ENCODE measurements around the gene TRAPPC10. TPM values are rescaled to one million over a fixed set of nuclear protein-coding genes. Genes with fewer than 3 reads are reported as not detected.
A peak's percentile ranks its signal among the peaks of the same experiment; 100 is the strongest.
"Not testable (repeated sequence)": the region's sequence is repeated elsewhere in the genome, so short reads cannot be mapped to it uniquely, and the experiment has no call there.

The TRAPPC10 gene
- total RNA-seq, 2 experiments from 2014 or later, result 46.1 to 50.5 TPM

DNA sequence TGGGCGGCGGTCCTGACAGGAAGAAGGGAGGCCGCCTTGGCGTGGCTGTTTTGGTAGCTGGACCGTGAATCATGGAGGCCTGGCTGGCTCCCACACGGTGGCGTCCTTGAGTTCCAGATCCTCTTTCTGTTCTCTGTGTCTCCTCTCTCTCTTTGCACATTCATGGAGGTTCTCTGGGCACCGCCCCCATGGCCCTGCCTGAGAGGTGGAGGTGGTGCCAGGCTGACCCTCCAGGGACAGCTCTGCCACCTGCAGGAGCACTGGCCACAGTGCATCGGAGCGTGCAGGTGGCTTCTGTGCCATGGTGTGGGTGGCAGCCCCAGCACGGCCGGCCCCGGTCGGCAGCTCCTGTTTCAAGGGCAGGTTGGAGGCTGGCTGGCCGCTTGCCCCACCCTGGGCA, 125.9 kb downstream of the TRAPPC10 start:
- H3K27ac Mint-ChIP-seq; POLR2A ChIA-PET; CTCF ChIA-PET; H3K27me3 Mint-ChIP-seq; H3K9me3 Mint-ChIP-seq; intact Hi-C loops (cut with micrococcal nuclease); H3K4me3 Mint-ChIP-seq; H3K36me3 Mint-ChIP-seq; H3K4me1 Mint-ChIP-seq (ENCODE audit: low read depth): not testable (repeated sequence)
- DNase-seq, result peak; percentile 52

GRCh38 chr21:44139787-44140551, 127.9 kb downstream of the TRAPPC10 start:
- H3K4me1 Mint-ChIP-seq (ENCODE audit: low read depth); H3K9me3 Mint-ChIP-seq; POLR2A ChIA-PET; H3K36me3 Mint-ChIP-seq; CTCF ChIA-PET; intact Hi-C loops (cut with micrococcal nuclease); H3K27me3 Mint-ChIP-seq; H3K4me3 Mint-ChIP-seq; DNase-seq: not testable (repeated sequence)
- peak overlapping the region; percentile 64 for H3K27ac Mint-ChIP-seq

GRCh38 chr21:44140552-44140932, 128.4 kb downstream of the TRAPPC10 start:
- POLR2A ChIA-PET; H3K4me1 Mint-ChIP-seq (ENCODE audit: low read depth); H3K27me3 Mint-ChIP-seq; H3K4me3 Mint-ChIP-seq; H3K27ac Mint-ChIP-seq; H3K36me3 Mint-ChIP-seq; intact Hi-C loops (cut with micrococcal nuclease); CTCF ChIA-PET; DNase-seq; H3K9me3 Mint-ChIP-seq: not testable (repeated sequence)

GRCh38 chr21:44142470-44142869, 130.4 kb downstream of the TRAPPC10 start:
- H3K36me3 Mint-ChIP-seq; H3K4me1 Mint-ChIP-seq (ENCODE audit: low read depth); H3K4me3 Mint-ChIP-seq; H3K9me3 Mint-ChIP-seq; CTCF ChIA-PET; H3K27me3 Mint-ChIP-seq; DNase-seq; intact Hi-C loops (cut with micrococcal nuclease); POLR2A ChIA-PET; H3K27ac Mint-ChIP-seq: not testable (repeated sequence)

DNA sequence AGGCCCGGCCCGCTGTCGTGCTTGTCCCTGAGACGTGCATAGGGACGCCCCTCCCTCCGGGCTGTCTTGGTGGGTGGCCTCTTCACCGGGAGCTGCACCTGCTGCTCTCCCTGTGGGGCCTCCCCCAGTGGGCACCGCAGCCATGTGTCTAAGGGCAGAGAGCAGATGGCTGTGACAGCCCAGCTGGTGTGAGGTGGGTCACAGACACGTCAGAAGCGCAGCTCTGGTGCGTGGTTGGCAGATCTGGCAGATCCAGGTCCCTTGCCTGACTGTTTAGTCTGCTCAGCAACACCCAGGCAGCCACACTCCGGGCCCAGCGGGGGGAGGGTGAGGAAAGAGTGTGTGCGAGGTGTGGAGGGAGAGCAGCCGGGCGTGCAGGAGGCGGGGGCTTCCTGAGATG, 131.3 kb downstream of the TRAPPC10 start:
- intact Hi-C loops (cut with micrococcal nuclease); CTCF ChIA-PET; H3K9me3 Mint-ChIP-seq; H3K36me3 Mint-ChIP-seq; H3K27ac Mint-ChIP-seq; POLR2A ChIA-PET; H3K27me3 Mint-ChIP-seq; H3K4me3 Mint-ChIP-seq; H3K4me1 Mint-ChIP-seq (ENCODE audit: low read depth): not testable (repeated sequence)
- DNase-seq, result peak; percentile 54

DNA sequence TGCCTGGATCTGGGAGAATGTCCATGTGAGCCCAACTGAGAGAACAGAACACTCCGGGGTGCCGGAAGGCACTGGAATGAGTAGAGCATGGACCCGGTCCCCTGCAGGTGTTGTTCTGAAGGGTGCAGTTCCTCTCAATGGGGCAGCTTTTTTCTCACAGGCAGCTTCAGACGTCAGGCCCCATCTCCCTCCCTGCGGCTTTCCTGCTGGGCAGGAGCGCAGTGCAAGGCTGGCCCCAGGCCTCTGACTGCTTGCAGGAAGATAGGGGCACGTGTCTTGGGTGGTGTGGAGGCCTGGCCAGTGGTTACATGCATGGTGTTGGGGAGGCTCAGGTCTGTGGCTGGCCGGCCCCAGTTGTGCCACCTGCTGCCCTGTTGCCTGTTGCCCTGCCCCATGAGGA, 131.9 kb downstream of the TRAPPC10 start:
- DNase-seq, result peak; percentile 10
- H3K27me3 Mint-ChIP-seq; POLR2A ChIA-PET; H3K27ac Mint-ChIP-seq; CTCF ChIA-PET; H3K36me3 Mint-ChIP-seq; intact Hi-C loops (cut with micrococcal nuclease); H3K9me3 Mint-ChIP-seq; H3K4me1 Mint-ChIP-seq (ENCODE audit: low read depth); H3K4me3 Mint-ChIP-seq: not testable (repeated sequence)

DNA sequence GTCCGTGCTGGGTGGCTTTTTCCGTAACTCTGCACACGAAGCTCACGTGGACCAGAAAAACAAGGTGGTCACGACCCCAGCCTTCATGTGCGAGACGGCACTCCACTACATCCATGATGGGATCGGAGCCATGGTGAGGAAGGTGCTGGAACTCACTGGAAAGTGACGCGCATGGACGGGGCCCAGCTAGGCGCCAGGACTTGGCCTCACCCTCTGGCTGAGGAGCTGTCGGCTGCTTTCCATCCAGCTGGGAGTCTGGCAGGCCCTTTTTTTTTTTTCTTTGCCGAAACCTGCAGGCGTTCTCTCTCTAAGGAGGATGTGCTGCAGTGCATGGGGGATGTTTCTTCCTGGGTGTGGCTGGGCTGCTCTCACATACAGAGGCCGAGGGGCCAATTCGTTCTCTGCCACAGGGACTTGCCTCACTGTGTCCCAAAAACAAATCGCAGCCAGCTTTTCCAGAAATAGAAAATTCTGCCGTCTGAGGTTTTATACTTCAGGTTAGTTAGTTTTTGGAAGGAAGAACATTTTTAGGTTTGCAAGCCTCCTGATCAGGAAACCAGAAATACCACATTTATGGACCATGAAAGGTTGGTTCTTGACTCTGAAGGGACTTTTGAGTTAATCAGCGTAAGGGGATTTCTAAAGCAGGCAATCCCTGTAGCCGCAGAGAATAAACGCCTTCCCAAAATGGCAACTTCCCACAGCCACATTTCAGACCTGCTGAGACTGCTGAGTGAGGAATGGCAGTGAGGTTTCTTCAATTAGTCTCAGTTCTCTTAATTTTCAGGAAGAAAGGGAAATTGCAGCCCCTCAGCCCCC, 132.9 kb downstream of the TRAPPC10 start:
- H3K36me3 Mint-ChIP-seq, POLR2A ChIA-PET: not testable (repeated sequence)

GRCh38 chr21:44145616-44146015, 133.5 kb downstream of the TRAPPC10 start:
- intact Hi-C loops (cut with micrococcal nuclease); H3K36me3 Mint-ChIP-seq; DNase-seq; H3K4me3 Mint-ChIP-seq; CTCF ChIA-PET; POLR2A ChIA-PET; H3K27me3 Mint-ChIP-seq; H3K27ac Mint-ChIP-seq; H3K4me1 Mint-ChIP-seq (ENCODE audit: low read depth); H3K9me3 Mint-ChIP-seq: not testable (repeated sequence)

More for the DNA sequence above, 132.9 kb downstream of the TRAPPC10 start:
- H3K27me3 Mint-ChIP-seq; H3K9me3 Mint-ChIP-seq; H3K4me3 Mint-ChIP-seq; DNase-seq; H3K4me1 Mint-ChIP-seq (ENCODE audit: low read depth); H3K27ac Mint-ChIP-seq; CTCF ChIA-PET; intact Hi-C loops (cut with micrococcal nuclease): not testable (repeated sequence)

GRCh38 chr21:44147108-44147507, 135.0 kb downstream of the TRAPPC10 start:
- H3K27me3 Mint-ChIP-seq; H3K27ac Mint-ChIP-seq; intact Hi-C loops (cut with micrococcal nuclease); H3K4me3 Mint-ChIP-seq; H3K4me1 Mint-ChIP-seq (ENCODE audit: low read depth); CTCF ChIA-PET; H3K9me3 Mint-ChIP-seq; H3K36me3 Mint-ChIP-seq; POLR2A ChIA-PET; DNase-seq: not testable (repeated sequence)

DNA sequence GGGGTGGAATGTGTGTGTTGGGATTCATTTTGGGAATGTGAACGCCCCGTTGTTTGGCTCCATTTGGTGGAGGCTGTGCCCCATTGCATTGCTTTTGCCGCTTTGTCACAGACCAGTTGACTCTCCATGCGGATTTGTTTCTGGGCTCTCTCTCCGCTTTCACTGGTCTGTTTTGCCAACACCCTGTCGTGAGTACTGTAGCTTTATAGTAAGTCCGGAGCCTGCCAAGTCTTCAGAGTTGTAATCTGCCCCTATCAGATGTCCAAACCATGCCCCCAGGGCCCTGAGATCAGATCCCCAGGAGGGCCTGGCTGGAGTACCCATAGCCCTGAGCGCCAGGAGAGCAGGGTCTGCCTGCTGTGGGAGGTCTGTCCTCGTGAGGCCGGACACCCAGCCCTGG, 138.1 kb downstream of the TRAPPC10 start:
- H3K9me3 Mint-ChIP-seq; H3K27ac Mint-ChIP-seq; DNase-seq; intact Hi-C loops (cut with micrococcal nuclease); POLR2A ChIA-PET; H3K4me3 Mint-ChIP-seq; H3K27me3 Mint-ChIP-seq; CTCF ChIA-PET; H3K36me3 Mint-ChIP-seq; H3K4me1 Mint-ChIP-seq (ENCODE audit: low read depth): not testable (repeated sequence)

GRCh38 chr21:44153214-44153888, 141.2 kb downstream of the TRAPPC10 start:
- H3K27ac Mint-ChIP-seq; H3K36me3 Mint-ChIP-seq; CTCF ChIA-PET; H3K4me3 Mint-ChIP-seq; H3K27me3 Mint-ChIP-seq; H3K9me3 Mint-ChIP-seq; POLR2A ChIA-PET; H3K4me1 Mint-ChIP-seq (ENCODE audit: low read depth); intact Hi-C loops (cut with micrococcal nuclease): not testable (repeated sequence)
- DNase-seq, result peak; percentile 55

DNA sequence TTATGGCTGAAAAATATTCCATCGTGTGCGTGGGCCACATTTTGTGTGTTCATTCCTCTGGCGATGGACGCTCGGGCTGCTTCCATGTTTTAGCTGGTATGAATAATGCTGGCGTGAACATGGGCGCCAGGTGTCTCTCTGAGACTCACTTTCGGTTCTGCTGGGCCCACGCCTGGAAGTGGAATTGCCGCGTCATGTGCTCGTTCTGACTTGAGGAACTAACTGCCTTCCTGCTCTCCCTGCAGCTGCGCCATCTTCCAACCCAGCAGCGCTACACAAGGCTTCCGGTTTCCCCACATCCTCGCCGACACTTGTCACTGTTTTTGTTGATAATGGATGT, 141.8 kb downstream of the TRAPPC10 start:
- POLR2A ChIA-PET; intact Hi-C loops (cut with micrococcal nuclease); H3K9me3 Mint-ChIP-seq: not testable (repeated sequence)

GRCh38 chr21:44154816-44155230, 142.7 kb downstream of the TRAPPC10 start:
- DNase-seq; H3K27me3 Mint-ChIP-seq; H3K27ac Mint-ChIP-seq; H3K4me1 Mint-ChIP-seq (ENCODE audit: low read depth); H3K36me3 Mint-ChIP-seq; H3K9me3 Mint-ChIP-seq; intact Hi-C loops (cut with micrococcal nuclease); POLR2A ChIA-PET; H3K4me3 Mint-ChIP-seq; CTCF ChIA-PET: not testable (repeated sequence)

More for the DNA sequence above, 141.8 kb downstream of the TRAPPC10 start:
- H3K36me3 Mint-ChIP-seq; H3K27me3 Mint-ChIP-seq; H3K4me3 Mint-ChIP-seq; H3K4me1 Mint-ChIP-seq (ENCODE audit: low read depth); CTCF ChIA-PET; H3K27ac Mint-ChIP-seq: not testable (repeated sequence)
- DNase-seq, result peak; percentile 81

All from activated CD4-positive, alpha-beta memory T cell treated with anti-CD3 and anti-CD28 coated beads for 36 hours (primary cell).